Tibial nerve (tissue), 4 donors: Measurements from ENCODE around the gene CCDC124. TPM values are rescaled to one million over a fixed set of nuclear protein-coding genes. Genes with fewer than 3 reads are reported as not detected.

Source experiments
- DNase-seq, 2 donors: peaks; one replicate each; pipeline ENCODE4 v3.0.0-alpha.2; 2019; ENCODE audit warnings: low spot score in 2 of 2
- H3K27ac ChIP-seq, 4 donors: fragments of 200-600 bp; sonication (generic) in 3 of 4; one replicate each; pipeline ENCODE4 v1.5.1; 2017 to 2019; ENCODE audit warnings: mild to moderate bottlenecking in 1 of 4
- H3K27me3 ChIP-seq, 2 donors: fragments of 200-600 bp; sonication (generic) in 1 of 2; one replicate each; pipeline versions ENCODE4 v1.5.1 to v1.6.0; 2017 to 2019
- H3K36me3 ChIP-seq, 3 donors: fragments of 200-600 bp; sonication (generic); one replicate each; pipeline ENCODE4 v1.5.1; 2018 to 2019
- H3K4me1 ChIP-seq, 4 donors: fragments of 200-600 bp; sonication (generic) in 3 of 4; one replicate each; pipeline ENCODE4 v1.5.1; 2017 to 2019
- H3K4me3 ChIP-seq, 4 donors: fragments of 200-600 bp; sonication (generic) in 3 of 4; one replicate each; pipeline ENCODE4 v1.5.1; 2017 to 2019; ENCODE audit warnings: mild to moderate bottlenecking in 1 of 4, moderate library complexity in 1 of 4
- H3K9me3 ChIP-seq, 4 donors: fragments of 200-600 bp; sonication (generic) in 3 of 4; one replicate each; pipeline ENCODE4 v1.5.1; 2017 to 2019
- EP300 ChIP-seq, 2 donors: sonication (generic); formaldehyde crosslinking; IDR thresholded peaks; one replicate each; pipeline ENCODE4 v1.6.1; 2017; ENCODE audit warnings: antibody characterized with exemption in 2 of 2, mild to moderate bottlenecking in 1 of 2
- POLR2A ChIP-seq, 2 donors: fragments of 450-650 bp; IDR thresholded peaks; one replicate each; pipeline ENCODE4 v1.6.1; 2017; ENCODE audit warnings: antibody characterized with exemption in 2 of 2, mild to moderate bottlenecking in 2 of 2, moderate library complexity in 2 of 2
- WGBS, 2 donors: methylation state at CpG; one replicate each; pipeline ENCODE4 v1.1.5; 2018; 5-methylcytosine and 5-hydroxymethylcytosine counted together
- total RNA-seq, 4 donors: library from RNA; depleted of rRNA; stranded (reverse); fragments of >200 nt; gene quantifications; one replicate each; pipeline ENCODE4 v1.1.0, GENCODE V29; 2016
- TF ChIP-seq, protein P1 (sequence below), 5 experiments: fragments of 200-600 bp in 3 of 5; fragments of 450-650 bp in 2 of 5; sonication (generic) in 3 of 5; IDR thresholded peaks; one replicate each; pipeline ENCODE4 v1.5.1; 2016 to 2019; ENCODE audit warnings: antibody characterized with exemption in 5 of 5, mild to moderate bottlenecking in 3 of 5, moderate library complexity in 2 of 5

CCDC124 gene
- total RNA-seq, 4 donors from 2014 or later = 29.3 to 69.0 (median 33.9) TPM

GRCh38 chr19:17948931-17949930, 16.4 kb downstream of the CCDC124 start:
- no peak for DNase-seq
- peaks cover 6 to 57% of the 10 kb centered on the region in 2 donors for H3K27me3 ChIP-seq
- peaks cover 0 to 61% (median 31%) of the 10 kb centered on the region in 4 donors for H3K4me1 ChIP-seq
- peak overlapping the region in 1 of 4 donors; percentile 91 for H3K4me3 ChIP-seq
- no peaks in the 10 kb centered on the region for H3K9me3 ChIP-seq
- no peak overlapping the region for H3K27ac ChIP-seq
- H3K36me3 ChIP-seq = peaks cover 0 to 10% (median 0%) of the 10 kb centered on the region in 3 donors
- TF ChIP-seq, protein P1, sequence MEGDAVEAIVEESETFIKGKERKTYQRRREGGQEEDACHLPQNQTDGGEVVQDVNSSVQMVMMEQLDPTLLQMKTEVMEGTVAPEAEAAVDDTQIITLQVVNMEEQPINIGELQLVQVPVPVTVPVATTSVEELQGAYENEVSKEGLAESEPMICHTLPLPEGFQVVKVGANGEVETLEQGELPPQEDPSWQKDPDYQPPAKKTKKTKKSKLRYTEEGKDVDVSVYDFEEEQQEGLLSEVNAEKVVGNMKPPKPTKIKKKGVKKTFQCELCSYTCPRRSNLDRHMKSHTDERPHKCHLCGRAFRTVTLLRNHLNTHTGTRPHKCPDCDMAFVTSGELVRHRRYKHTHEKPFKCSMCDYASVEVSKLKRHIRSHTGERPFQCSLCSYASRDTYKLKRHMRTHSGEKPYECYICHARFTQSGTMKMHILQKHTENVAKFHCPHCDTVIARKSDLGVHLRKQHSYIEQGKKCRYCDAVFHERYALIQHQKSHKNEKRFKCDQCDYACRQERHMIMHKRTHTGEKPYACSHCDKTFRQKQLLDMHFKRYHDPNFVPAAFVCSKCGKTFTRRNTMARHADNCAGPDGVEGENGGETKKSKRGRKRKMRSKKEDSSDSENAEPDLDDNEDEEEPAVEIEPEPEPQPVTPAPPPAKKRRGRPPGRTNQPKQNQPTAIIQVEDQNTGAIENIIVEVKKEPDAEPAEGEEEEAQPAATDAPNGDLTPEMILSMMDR (IDR thresholded peaks at IDR 0.05) = no peak
- no peak for TF ChIP-seq EP300 (IDR thresholded peaks at IDR 0.05)
- TF ChIP-seq POLR2A (IDR thresholded peaks at IDR 0.05) = no peak
- 23 to 29% methylated on average over 45 to 49 of the region's 49 CpGs for WGBS, 2 donors

DNA sequence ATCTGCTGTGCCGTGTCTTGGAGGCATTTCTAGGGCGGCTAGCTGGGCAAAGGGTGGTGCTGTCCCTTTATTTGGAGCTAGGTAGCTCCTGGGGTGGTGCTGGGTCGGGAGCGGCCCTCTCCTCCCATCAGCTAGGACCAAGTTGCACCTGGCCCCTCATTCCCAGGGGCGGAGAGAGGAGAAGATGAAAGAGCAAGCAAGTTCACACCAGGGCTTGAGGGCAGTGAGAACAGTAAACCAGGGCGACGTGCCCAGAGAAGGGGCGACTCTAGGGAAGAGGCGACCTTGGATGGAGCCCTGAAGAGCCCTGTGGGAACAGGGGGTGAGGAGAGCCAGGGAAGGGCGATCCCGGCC, 17.1 kb downstream of the CCDC124 start:
- no peak for DNase-seq
- Histone ChIP-seq H3K9me3 (no peaks in the 10 kb centered on the region), H3K27ac (no peak overlapping the region), H3K4me3 (no peak overlapping the region), H3K4me1 (peaks cover 0 to 61% (median 31%) of the 10 kb centered on the region in 4 donors), H3K36me3 (peaks cover 0 to 3% (median 0%) of the 10 kb centered on the region in 3 donors), H3K27me3 (peaks cover 6 to 64% of the 10 kb centered on the region in 2 donors)
- TF ChIP-seq, protein P1 (IDR thresholded peaks at IDR 0.05) = no peak
- 14 to 19% methylated on average over 10 to 11 of the region's 11 CpGs for WGBS, 2 donors

DNA sequence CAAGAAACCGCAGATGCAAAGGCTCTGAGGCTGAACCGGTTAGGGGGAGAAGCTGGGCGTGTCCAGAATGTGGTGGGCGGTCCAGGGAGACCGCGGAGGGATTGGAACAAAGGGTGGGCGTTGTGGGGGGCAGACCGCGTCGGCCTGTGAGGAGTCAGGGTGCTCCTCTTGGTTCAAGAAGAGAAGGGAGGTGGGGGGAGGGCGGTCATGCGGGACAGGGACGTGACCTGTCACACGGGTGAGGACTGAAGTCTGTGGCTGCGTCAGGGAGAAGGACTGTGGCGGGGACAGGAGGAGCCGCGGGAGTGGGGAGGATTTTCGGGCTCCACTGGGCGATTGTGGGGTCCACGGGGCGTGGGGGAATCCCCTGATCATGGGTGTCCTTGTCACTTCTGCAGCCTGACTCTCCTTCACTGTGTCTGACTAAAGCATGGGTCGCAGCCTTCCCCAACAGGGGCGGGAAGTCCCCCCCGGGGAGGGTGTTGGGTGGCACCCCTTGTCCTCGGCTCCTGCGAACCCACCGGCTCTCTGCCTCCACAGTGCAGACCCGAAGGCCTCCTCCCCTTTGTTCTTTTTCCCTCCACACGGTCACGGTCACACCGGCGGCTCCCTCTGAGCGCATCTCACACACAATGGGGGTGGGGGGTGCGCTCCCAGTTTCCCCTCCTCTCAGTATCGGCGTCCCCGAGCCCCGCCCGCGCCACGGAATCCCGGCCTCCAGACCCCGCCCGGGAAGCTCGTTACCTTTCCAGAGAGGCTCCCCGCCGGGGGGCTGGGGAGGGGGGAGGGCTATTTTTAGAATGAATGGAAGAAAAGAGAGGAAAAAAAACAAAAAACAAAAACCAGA, 17.7 kb downstream of the CCDC124 start:
- Histone ChIP-seq H3K27me3 (peaks cover 6 to 68% of the 10 kb centered on the region in 2 donors), H3K4me1 (peaks cover 0 to 61% (median 31%) of the 10 kb centered on the region in 4 donors), H3K36me3 (no peaks in the 10 kb centered on the region), H3K9me3 (no peaks in the 10 kb centered on the region), H3K27ac (no peak overlapping the region), H3K4me3 (no peak overlapping the region)
- 1 to 3% methylated on average over 45 to 46 of the region's 48 CpGs for WGBS, 2 donors
- DNase-seq = no peak
- TF ChIP-seq, protein P1 (IDR thresholded peaks at IDR 0.05) = no peak
- TF ChIP-seq EP300 (IDR thresholded peaks at IDR 0.05) (no peak), POLR2A (IDR thresholded peaks at IDR 0.05) (no peak)

DNA sequence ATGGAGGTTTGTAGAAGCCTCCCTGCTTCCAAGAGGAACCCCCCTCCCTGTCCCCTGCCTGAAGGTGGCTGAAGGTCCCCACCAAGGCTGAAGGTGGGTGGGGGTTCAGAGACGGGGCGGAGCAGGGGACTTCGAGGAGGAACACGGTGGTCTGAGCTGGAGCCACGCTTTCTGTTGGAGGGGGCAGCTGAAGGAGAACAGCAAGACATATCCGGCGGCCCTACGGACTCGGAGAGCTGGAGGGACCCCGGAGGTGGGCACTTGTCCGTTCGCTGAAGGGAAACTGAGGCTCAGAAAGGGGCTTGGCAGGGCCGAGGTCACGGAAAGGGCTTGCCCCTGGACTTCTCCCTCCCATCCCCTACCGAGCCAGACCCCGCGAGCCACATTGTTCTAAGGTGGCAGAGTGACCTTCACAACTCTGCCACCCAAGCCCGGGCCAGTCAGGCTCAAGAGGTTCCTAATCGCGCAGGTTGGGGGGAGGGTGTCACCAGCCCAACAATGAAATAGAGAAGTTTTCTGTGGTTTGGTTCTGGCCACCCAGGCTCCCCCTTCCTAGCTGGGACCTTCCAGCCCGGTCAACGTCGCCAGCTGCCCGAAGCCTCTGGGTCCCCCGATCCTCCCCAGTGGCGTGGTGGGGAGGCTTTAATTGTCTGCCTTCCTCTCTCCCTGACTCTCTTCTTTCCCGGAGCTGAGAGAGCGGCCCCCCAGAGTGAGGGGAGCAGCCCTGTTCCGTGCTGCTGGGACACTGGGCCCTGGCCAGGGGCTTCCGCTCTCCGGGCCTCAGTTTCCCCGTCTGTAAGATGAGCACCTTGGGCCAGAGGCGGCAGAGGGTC, 18.6 kb downstream of the CCDC124 start:
- peaks cover 6 to 77% of the 10 kb centered on the region in 2 donors for H3K27me3 ChIP-seq
- H3K4me3 ChIP-seq = no peak overlapping the region
- no peaks in the 10 kb centered on the region for H3K9me3 ChIP-seq
- 2 to 3% methylated on average over 28 to 31 of the region's 33 CpGs for WGBS, 2 donors
- H3K27ac ChIP-seq = no peak overlapping the region
- DNase-seq = no peak
- peaks cover 0 to 61% (median 31%) of the 10 kb centered on the region in 4 donors for H3K4me1 ChIP-seq
- TF ChIP-seq, protein P1 (IDR thresholded peaks at IDR 0.05) = no peak
- TF ChIP-seq EP300 (IDR thresholded peaks at IDR 0.05) (no peak), POLR2A (IDR thresholded peaks at IDR 0.05) (no peak)
- no peaks in the 10 kb centered on the region for H3K36me3 ChIP-seq
